ENCODE results near the gene PKN1. TPM values are rescaled to one million over a fixed set of nuclear protein-coding genes. Genes with fewer than 3 reads are reported as not detected.
"Not testable (repeated sequence)": the region's sequence is repeated elsewhere in the genome, so short reads cannot be mapped to it uniquely, and the experiment has no call there.

The PKN1 gene
- polyA plus RNA-seq (ENCODE audit: insufficient read length): 82.1 TPM
- long read RNA-seq, donor 1, transcript PKN1-201 (22 exons, 3,069 nt): major isoform, 18 of 187 reads
- long read RNA-seq, donor 1, partial matches to known transcripts: 132 of 187 reads
- long read RNA-seq, donor 1, other reads (novel, unspliced or antisense): 37 of 187 reads
- long read RNA-seq, donor 2, transcript PKN1-201 (22 exons, 3,069 nt): major isoform, 5 of 448 reads
- long read RNA-seq, donor 2, partial matches to known transcripts: 416 of 448 reads
- long read RNA-seq, donor 2, other reads (novel, unspliced or antisense): 27 of 448 reads
- long read RNA-seq, donor 3, transcript PKN1-201 (22 exons, 3,069 nt): major isoform, 8 of 10 reads
- long read RNA-seq, donor 3, partial matches to known transcripts: 0 of 10 reads
- long read RNA-seq, donor 3, other reads (novel, unspliced or antisense): 0 of 10 reads
- long read RNA-seq, donor 4: 0 reads
- long read RNA-seq, donor 5, transcript PKN1-201 (22 exons, 3,069 nt): major isoform, 28 of 149 reads
- long read RNA-seq, donor 5, partial matches to known transcripts: 121 of 149 reads
- long read RNA-seq, donor 5, other reads (novel, unspliced or antisense): 0 of 149 reads
- long read RNA-seq, donor 6, transcript PKN1-201 (22 exons, 3,069 nt): major isoform, 17 of 39 reads
- long read RNA-seq, donor 6, partial matches to known transcripts: 22 of 39 reads
- long read RNA-seq, donor 6, other reads (novel, unspliced or antisense): 0 of 39 reads
- long read RNA-seq, donor 7, transcript PKN1-201 (22 exons, 3,069 nt): major isoform, 22 of 303 reads
- long read RNA-seq, donor 7, partial matches to known transcripts: 228 of 303 reads
- long read RNA-seq, donor 7, other reads (novel, unspliced or antisense): 53 of 303 reads
- long read RNA-seq, donor 8, transcript PKN1-201 (22 exons, 3,069 nt): major isoform, 11 of 11 reads
- long read RNA-seq, donor 8, partial matches to known transcripts: 0 of 11 reads
- long read RNA-seq, donor 8, other reads (novel, unspliced or antisense): 0 of 11 reads

- peak; percentile 64 for DNase-seq
Measured at GRCh38 chr19:14432791-14433553, at the start of gene PKN1. TSS of gene PKN1 (plus strand) at chr19:14433306. CDS start at chr19:14433522, 216 bp downstream.

DNA sequence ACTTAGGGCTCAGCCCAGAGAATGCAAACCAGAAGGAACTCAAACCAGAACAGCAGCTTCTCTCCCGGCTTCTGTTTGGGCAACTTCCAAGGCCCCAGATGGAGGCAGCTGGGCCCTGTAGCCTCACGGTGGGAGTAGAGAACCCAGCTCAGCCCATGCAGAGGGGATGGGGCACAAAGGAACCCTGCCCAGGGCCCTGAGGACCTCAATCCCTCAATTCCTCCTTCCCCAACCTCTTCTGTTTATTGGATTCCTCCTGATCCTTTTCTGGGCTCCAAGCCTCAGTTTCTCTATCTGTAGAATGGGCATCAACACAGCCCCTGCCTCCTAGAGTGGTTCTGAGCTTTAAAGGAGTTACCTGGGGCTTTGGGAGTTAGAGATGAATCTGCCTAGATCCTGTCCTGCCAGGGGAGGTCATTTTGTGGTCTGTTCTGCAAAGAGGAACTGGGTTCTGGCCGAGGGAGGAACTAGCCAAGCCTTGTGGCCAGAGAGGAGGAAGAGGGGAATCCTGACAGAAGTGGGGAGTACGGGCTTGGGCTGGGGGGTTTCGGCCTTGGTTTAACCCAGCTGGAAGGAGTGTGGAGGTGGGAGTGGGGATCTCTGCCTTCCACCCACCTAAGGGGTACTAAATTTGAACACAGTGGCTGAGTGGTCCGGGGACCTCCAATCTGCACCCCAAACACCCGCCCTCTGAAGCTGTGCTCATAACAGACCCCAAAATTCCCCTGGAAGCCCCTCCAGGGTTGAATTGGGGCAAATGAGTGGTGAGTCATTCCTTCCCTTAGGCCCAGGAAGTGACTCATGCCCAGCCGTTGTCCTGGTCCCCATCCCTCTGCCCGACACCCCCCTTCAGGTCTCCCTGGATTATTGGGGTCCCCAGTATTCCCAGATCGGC lies 49.2 kb upstream of the PKN1 start:
- DNase-seq: no peak

DNA sequence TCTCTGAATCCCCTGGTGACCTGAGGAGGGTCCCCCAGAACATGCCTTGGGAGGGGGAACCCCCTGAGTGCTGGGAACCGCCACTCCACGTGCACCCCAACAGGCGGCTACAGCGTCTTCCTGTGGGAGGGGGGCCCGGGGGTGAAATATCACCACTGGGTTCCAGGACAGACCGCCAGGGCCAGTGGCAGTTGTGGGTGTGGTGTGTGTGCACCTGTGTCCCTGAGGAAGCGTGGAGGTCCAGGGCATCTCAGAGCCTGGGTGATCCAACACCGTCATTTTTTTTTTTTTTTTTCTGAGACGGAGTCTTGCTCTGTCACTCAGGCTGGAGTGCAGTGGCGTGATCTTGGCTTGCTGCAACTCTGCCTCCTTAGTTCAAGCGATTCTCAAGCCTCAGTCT lies 47.6 kb upstream of the PKN1 start:
- DNase-seq: no peak

GRCh38 chr19:14390548-14390947 lies 42.6 kb upstream of the PKN1 start:
- no peak for DNase-seq

- no peak for DNase-seq
Measured at GRCh38 chr19:14391156-14391821, 41.8 kb upstream of the PKN1 start.

GRCh38 chr19:14393329-14393728 lies 39.8 kb upstream of the PKN1 start:
- no peak for DNase-seq

DNA sequence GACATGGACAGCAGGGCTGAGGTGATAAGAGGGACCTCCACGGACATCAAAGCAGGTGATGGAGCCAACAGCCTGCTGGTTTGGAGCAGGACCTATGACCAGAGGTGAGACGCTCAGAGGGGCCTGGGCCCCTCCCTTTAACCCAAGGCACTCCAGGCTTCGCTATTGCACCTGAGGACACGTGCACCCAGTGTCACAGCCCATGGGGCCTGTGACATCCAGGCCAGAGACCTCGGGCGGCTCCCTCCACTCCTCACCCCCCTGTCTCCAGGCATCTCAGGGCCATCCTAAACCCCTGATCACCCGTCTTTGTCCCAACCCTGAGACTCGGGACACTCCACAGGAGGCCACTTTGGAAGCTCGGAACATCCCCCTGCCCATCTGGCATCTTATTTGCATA lies 38.9 kb upstream of the PKN1 start:
- DNase-seq: no peak

- no peak for DNase-seq
Measured at GRCh38 chr19:14395262-14395661, 37.8 kb upstream of the PKN1 start.

DNA sequence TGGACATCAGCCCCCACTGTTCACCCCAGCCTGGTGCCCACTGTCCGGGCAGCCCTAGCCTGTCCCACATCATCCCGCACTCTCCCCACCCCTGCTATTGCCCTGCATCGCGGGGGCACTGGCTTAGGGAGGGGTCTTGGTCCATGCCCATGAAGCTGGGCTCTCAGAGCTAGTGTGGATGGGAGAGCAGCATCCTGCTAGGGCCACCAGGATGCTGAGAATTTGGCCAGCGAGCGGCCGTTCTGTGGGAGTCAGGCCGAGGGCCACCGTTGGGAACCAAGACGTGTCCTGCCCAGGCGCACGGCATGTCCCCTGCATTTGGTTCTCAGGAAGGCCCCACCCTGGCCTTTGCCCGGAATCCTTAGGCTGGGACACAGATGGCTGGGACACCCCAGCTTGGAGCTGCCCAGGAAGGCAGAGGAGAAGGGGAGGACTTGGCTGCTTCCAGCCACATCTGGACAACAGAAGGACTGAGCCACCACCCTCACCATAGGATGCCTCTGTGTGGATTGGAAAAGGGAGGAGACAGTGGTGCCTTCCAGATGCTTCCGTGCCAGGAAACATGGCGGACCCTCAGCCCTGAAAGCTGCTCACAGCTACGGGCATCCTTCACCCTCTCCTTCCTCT lies 37.3 kb upstream of the PKN1 start:
- no peak for DNase-seq

GRCh38 chr19:14396730-14397129 lies 36.4 kb upstream of the PKN1 start:
- DNase-seq: not testable (repeated sequence)

- not testable (repeated sequence) for DNase-seq
Measured at GRCh38 chr19:14397168-14397567, 35.9 kb upstream of the PKN1 start.

- DNase-seq: no peak
Measured at GRCh38 chr19:14400951-14401431, 32.1 kb upstream of the PKN1 start.

- DNase-seq: no peak
Measured at GRCh38 chr19:14401468-14402195, 31.5 kb upstream of the PKN1 start.

- DNase-seq: no peak
Measured at GRCh38 chr19:14402332-14403144, 30.6 kb upstream of the PKN1 start.

DNA sequence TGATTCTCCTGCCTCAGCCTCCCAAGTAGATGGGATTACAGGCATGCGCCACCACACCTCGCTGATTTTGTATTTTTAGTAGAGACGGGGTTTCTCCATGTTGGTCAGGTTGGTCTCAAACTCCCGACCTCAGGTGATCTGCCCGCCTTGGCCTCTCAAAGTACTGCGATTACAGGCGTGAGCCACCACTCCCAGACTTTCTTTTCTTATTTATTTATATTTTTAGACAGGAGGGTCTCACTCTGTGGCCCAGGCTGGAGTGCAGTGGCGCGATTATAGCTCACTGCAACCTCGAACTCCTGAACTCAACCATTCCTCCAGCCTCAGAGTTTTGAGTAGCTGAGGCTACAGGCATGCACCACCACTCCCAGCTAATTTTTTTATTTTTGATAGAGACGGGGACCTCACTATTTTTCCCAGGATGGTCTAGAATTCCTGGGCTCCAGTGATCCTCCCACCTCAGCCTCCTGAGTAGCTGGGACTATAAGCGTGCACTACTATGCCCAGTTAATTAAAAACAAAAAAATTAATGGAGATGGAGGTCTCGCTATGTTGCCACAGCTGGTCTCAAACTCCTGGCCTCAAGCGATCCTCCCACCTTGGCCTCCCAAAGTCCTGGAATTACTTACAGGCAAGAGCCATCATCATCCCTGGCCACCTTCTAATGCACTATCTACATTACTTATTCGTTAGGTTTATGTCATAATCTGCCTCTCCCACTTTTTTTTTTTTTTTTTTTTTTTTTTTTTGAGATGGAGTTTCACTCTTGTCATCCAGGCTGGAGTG lies 29.8 kb upstream of the PKN1 start:
- DNase-seq: not testable (repeated sequence)

DNA sequence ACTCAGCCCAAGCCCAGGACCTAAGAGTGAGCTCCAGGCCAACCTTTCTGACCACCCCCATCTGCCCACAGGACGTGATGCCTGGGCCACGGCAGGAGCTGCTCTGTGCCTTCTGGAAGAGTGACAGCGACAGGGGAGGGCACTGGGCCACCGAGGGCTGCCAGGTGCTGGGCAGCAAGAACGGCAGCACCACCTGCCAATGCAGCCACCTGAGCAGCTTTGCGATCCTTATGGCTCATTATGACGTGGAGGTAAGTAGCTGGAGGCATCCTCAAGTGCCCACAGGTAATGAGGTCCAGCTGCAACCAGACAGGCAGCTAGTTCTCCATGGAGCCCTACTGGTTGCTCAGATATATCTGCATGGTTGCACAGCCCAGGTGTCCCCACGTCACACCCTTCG lies 28.8 kb upstream of the PKN1 start:
- no peak for DNase-seq

DNA sequence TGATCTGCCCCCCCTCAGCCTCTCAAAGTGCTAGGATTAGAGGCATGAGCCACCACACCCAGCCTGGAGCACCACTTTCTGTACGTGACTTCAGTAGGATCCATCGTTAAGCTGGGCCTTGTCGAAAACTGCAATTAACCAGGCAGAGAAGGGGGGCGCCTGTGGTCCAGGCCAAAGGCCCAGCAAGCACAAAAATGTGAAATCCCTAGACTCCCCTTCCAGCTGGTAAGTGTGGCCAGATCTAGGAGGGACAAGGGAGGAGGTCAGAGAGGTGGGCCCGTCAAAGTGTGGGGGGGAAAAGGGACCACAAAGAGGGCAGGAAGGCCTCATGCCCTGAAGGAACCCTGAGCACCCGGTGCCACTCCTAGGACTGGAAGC lies 27.7 kb upstream of the PKN1 start:
- no peak for DNase-seq
